HG03060 (cell line): ENCODE measurements around the gene ARHGAP27.

Experiments
- ATAC-seq: cut with Tn5 transposase; IDR thresholded peaks from one replicate; pipeline ENCODE4 v1.9.1; 2021; ENCODE audit warnings: low read depth, moderate number of reproducible peaks; ENCODE audit not compliant: unreplicated experiment

Gene ARHGAP27

GRCh38 chr17:45389354-45389753 is 43.3 kb downstream of the ARHGAP27 start:
- no peak for ATAC-seq

- no peak for ATAC-seq
Observed at GRCh38 chr17:45388604-45389325, 43.9 kb downstream of the ARHGAP27 start.

- ATAC-seq = no peak
Observed at GRCh38 chr17:45387739-45388138, 44.9 kb downstream of the ARHGAP27 start.

- ATAC-seq = no peak
Observed at GRCh38 chr17:45386178-45386577, 46.5 kb downstream of the ARHGAP27 start.

- ATAC-seq = no peak
Observed at GRCh38 chr17:45385331-45385997, 47.2 kb downstream of the ARHGAP27 start.

GRCh38 chr17:45384789-45385262 is 47.8 kb downstream of the ARHGAP27 start:
- ATAC-seq = no peak

- no peak for ATAC-seq
Observed at GRCh38 chr17:45384047-45384788, 48.5 kb downstream of the ARHGAP27 start.

GRCh38 chr17:45383003-45383402 is 49.7 kb downstream of the ARHGAP27 start:
- ATAC-seq = no peak

- ATAC-seq = no peak
Observed at GRCh38 chr17:45382226-45382625, 50.4 kb downstream of the ARHGAP27 start.

- ATAC-seq = no peak
Observed at GRCh38 chr17:45380991-45381390, 51.7 kb downstream of the ARHGAP27 start.

- ATAC-seq = no peak
Observed at GRCh38 chr17:45380046-45380765, 52.5 kb downstream of the ARHGAP27 start.

GRCh38 chr17:45377401-45377800 is 55.3 kb downstream of the ARHGAP27 start:
- ATAC-seq = no peak

- no peak for ATAC-seq
Observed at GRCh38 chr17:45376171-45377005, 56.3 kb downstream of the ARHGAP27 start.

- ATAC-seq = no peak
Observed at GRCh38 chr17:45374501-45374900, 58.2 kb downstream of the ARHGAP27 start.

GRCh38 chr17:45372325-45372869 is 60.3 kb downstream of the ARHGAP27 start:
- no peak for ATAC-seq

GRCh38 chr17:45371414-45372324 is 61.0 kb downstream of the ARHGAP27 start:
- no peak for ATAC-seq

GRCh38 chr17:45370949-45371413 is 61.7 kb downstream of the ARHGAP27 start:
- no peak for ATAC-seq

- ATAC-seq = no peak
Observed at GRCh38 chr17:45369421-45369820, 63.2 kb downstream of the ARHGAP27 start.
